Neural progenitor cell (in vitro differentiated cells): ENCODE measurements around the gene TBCK. TPM values are rescaled to one million over a fixed set of nuclear protein-coding genes. Genes with fewer than 3 reads are reported as not detected.

Experiments used
- DNase-seq: peaks from one replicate; pipeline ENCODE4 v3.0.0-alpha.2; 2016; ENCODE audit warnings: low spot score
- H2AFZ ChIP-seq: fragments of 200-600 bp; sonication (generic); replicated peaks from 2 replicates; pipeline ENCODE4 v1.6.1; 2016; ENCODE audit warnings: antibody characterized with exemption
- H3F3A ChIP-seq: fragments of 200-600 bp; sonication (generic); 2 replicates; pipeline ENCODE4 v1.6.1; 2016; ENCODE audit warnings: antibody characterized with exemption, low read depth
- H3K27ac ChIP-seq: fragments of 200-600 bp; sonication (generic); 2 replicates; pipeline ENCODE4 v1.5.1; 2016; ENCODE audit warnings: mild to moderate bottlenecking
- H3K27me3 ChIP-seq: fragments of 200-600 bp; sonication (generic); 2 replicates; pipeline ENCODE4 v1.6.1; 2016; ENCODE audit warnings: mild to moderate bottlenecking, moderate library complexity
- H3K36me3 ChIP-seq: fragments of 200-600 bp; sonication (generic); 2 replicates; pipeline ENCODE4 v1.5.1; 2016
- H3K4me1 ChIP-seq: fragments of 200-600 bp; sonication (generic); 2 replicates; pipeline ENCODE4 v1.6.1; 2016; ENCODE audit warnings: mixed run types
- H3K4me2 ChIP-seq: fragments of 200-600 bp; sonication (generic); 2 replicates; pipeline ENCODE4 v1.6.1; 2016
- H3K4me3 ChIP-seq: fragments of 200-600 bp; sonication (generic); 2 replicates; pipeline ENCODE4 v1.5.1; 2016
- H3K79me2 ChIP-seq: fragments of 200-600 bp; sonication (generic); 2 replicates; pipeline ENCODE4 v1.6.1; 2016; ENCODE audit warnings: low read depth
- H3K9ac ChIP-seq: fragments of 200-600 bp; sonication (generic); 2 replicates; pipeline ENCODE4 v1.6.1; 2016
- H3K9me3 ChIP-seq: fragments of 200-600 bp; sonication (generic); 2 replicates; pipeline ENCODE4 v1.5.1; 2016; ENCODE audit warnings: low read depth
- H4K20me1 ChIP-seq: fragments of 200-600 bp; sonication (generic); 2 replicates; pipeline ENCODE4 v1.6.1; 2016; ENCODE audit warnings: low read depth
- H3K27ac Mint-ChIP-seq: 3 replicates; pipeline ENCODE4 v1.8.0; 2021; ENCODE audit warnings: mixed read lengths
- H3K27me3 Mint-ChIP-seq: 2 replicates; pipeline ENCODE4 v1.8.0; 2022; ENCODE audit warnings: low read depth, mild to moderate bottlenecking, inconsistent platforms, moderate library complexity, mixed read lengths; ENCODE audit not compliant: insufficient read depth
- H3K36me3 Mint-ChIP-seq: 3 replicates; pipeline ENCODE4 v1.8.0; 2021; ENCODE audit warnings: mixed read lengths
- H3K4me1 Mint-ChIP-seq: 3 replicates; pipeline ENCODE4 v1.8.0; 2021; ENCODE audit warnings: mixed read lengths
- H3K4me3 Mint-ChIP-seq: 3 replicates; pipeline ENCODE4 v1.8.0; 2021; ENCODE audit warnings: mild to moderate bottlenecking, moderate library complexity, mixed read lengths
- H3K9me3 Mint-ChIP-seq: 3 replicates; pipeline ENCODE4 v1.8.0; 2020; ENCODE audit warnings: mixed read lengths
- CTCF ChIP-seq: fragments of 200-600 bp; sonication (generic); IDR thresholded peaks from 2 replicates; pipeline ENCODE4 v1.5.1; 2017; ENCODE audit warnings: antibody characterized with exemption, mild to moderate bottlenecking
- EZH2 ChIP-seq: fragments of 200-600 bp; sonication (generic); IDR thresholded peaks from 2 replicates; pipeline ENCODE4 v1.6.1; 2017; ENCODE audit warnings: antibody characterized with exemption, mild to moderate bottlenecking, moderate library complexity
- EZH2phosphoT487 ChIP-seq: fragments of 200-600 bp; sonication (generic); IDR thresholded peaks from 2 replicates; pipeline ENCODE4 v1.6.1; 2017; ENCODE audit warnings: antibody characterized with exemption
- total RNA-seq: library from RNA; depleted of rRNA; stranded (reverse); fragments of >200 nt; gene quantifications from 2 replicates; pipeline ENCODE4 v1.2.3, GENCODE V29; 2015; ENCODE audit warnings: low replicate concordance

Gene TBCK
- total RNA-seq, 1 donor from 2014 or later = 69.8 TPM

DNA sequence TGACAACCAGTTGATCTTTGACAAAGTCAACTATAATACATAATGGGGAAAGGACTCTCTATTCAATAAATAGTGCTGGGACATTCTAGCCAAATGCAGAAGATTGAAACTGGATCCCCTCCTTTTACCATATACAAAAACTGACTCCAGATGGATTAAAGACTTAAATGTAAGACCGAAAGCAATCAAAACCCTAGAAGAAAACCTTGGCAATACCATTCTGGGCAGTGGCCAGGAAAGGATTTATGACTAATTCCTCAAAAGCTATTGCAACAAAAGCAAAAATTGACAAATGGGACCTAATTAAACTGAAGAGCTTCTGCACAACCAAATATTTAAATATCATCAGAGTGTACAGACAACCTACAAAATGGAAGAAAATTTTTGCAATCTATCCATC, 235.6 kb downstream of the TBCK start:
- no peak overlapping the region for H3K27ac ChIP-seq
- H3K4me1 ChIP-seq = no peaks in the 10 kb centered on the region
- no peak overlapping the region for H3K4me3 ChIP-seq
- no peak overlapping the region for H3K27ac Mint-ChIP-seq
- TF ChIP-seq EZH2 = no peak
- no peak for TF ChIP-seq EZH2phosphoT487
- no peak for TF ChIP-seq CTCF
- H3K36me3 Mint-ChIP-seq = peaks cover 36% of the 10 kb centered on the region
- no peaks in the 10 kb centered on the region for H4K20me1 ChIP-seq
- H3K4me2 ChIP-seq = no peak overlapping the region
- peaks cover 9% of the 10 kb centered on the region for H3K9me3 ChIP-seq
- no peak overlapping the region for H3K9ac ChIP-seq
- H3K27me3 Mint-ChIP-seq = no peaks in the 10 kb centered on the region
- DNase-seq = no peak
- no peaks in the 10 kb centered on the region for H3F3A ChIP-seq
- H3K4me3 Mint-ChIP-seq = no peak overlapping the region
- H3K79me2 ChIP-seq = no peaks in the 10 kb centered on the region
- H3K9me3 Mint-ChIP-seq = peaks cover 27% of the 10 kb centered on the region
- no peaks in the 10 kb centered on the region for H3K27me3 ChIP-seq
- no peak overlapping the region for H2AFZ ChIP-seq
- H3K36me3 ChIP-seq = no peaks in the 10 kb centered on the region
- no peaks in the 10 kb centered on the region for H3K4me1 Mint-ChIP-seq

GRCh38 chr4:106079616-106080015, 236.4 kb downstream of the TBCK start:
- Histone ChIP-seq H3K4me3 (no peak overlapping the region), H3F3A (no peaks in the 10 kb centered on the region), H3K79me2 (no peaks in the 10 kb centered on the region), H3K36me3 (no peaks in the 10 kb centered on the region), H3K4me1 (no peaks in the 10 kb centered on the region), H3K9me3 (peaks cover 9% of the 10 kb centered on the region), H3K4me2 (no peak overlapping the region), H2AFZ (no peak overlapping the region), H3K27ac (no peak overlapping the region), H3K27me3 (no peaks in the 10 kb centered on the region), H4K20me1 (no peaks in the 10 kb centered on the region), H3K9ac (no peak overlapping the region)
- TF ChIP-seq EZH2 = no peak
- no peak for TF ChIP-seq CTCF
- no peak for TF ChIP-seq EZH2phosphoT487
- peaks cover 39% of the 10 kb centered on the region for H3K36me3 Mint-ChIP-seq
- H3K4me3 Mint-ChIP-seq = no peak overlapping the region
- H3K27me3 Mint-ChIP-seq = no peaks in the 10 kb centered on the region
- no peaks in the 10 kb centered on the region for H3K4me1 Mint-ChIP-seq
- DNase-seq = no peak
- H3K27ac Mint-ChIP-seq = no peak overlapping the region
- peaks cover 31% of the 10 kb centered on the region for H3K9me3 Mint-ChIP-seq

GRCh38 chr4:106065018-106065417, 251.0 kb downstream of the TBCK start:
- Histone ChIP-seq H3K4me3 (no peak overlapping the region), H3K4me1 (no peaks in the 10 kb centered on the region), H3K4me2 (no peak overlapping the region), H3K27me3 (no peaks in the 10 kb centered on the region), H3K9ac (no peak overlapping the region), H3K27ac (no peak overlapping the region), H2AFZ (no peak overlapping the region), H3K79me2 (no peaks in the 10 kb centered on the region), H3F3A (no peaks in the 10 kb centered on the region), H4K20me1 (no peaks in the 10 kb centered on the region), H3K9me3 (no peaks in the 10 kb centered on the region), H3K36me3 (no peaks in the 10 kb centered on the region)
- DNase-seq = no peak
- Mint-ChIP-seq H3K36me3 (peaks cover 2% of the 10 kb centered on the region), H3K4me1 (no peaks in the 10 kb centered on the region), H3K4me3 (no peak overlapping the region), H3K27me3 (no peaks in the 10 kb centered on the region), H3K27ac (no peak overlapping the region), H3K9me3 (peaks cover 8% of the 10 kb centered on the region)
- TF ChIP-seq EZH2 = no peak
- no peak for TF ChIP-seq CTCF
- no peak for TF ChIP-seq EZH2phosphoT487

DNA sequence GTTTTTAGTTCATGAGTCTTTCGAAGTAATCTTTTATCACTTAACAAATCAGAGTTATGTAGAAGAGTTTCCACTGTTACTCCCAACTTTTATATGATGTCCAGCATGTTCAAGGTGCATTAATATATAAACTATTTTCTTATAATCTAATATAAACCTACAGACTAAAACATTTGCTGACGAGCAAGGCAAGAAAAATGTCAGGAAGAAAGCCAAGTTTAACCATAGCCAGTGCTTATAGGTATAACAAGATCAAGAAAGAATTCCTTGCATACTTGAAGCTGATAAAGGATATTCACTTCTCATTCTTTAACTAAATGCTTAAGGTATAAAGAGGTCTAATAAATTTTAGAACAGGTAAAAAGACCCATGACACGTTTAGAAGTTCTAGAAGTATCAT, 253.0 kb downstream of the TBCK start:
- no peak overlapping the region for H3K4me2 ChIP-seq
- no peak for TF ChIP-seq EZH2
- no peak for TF ChIP-seq CTCF
- no peak for TF ChIP-seq EZH2phosphoT487
- no peaks in the 10 kb centered on the region for H3F3A ChIP-seq
- H3K36me3 Mint-ChIP-seq = peaks cover 4% of the 10 kb centered on the region
- no peak for DNase-seq
- H2AFZ ChIP-seq = no peak overlapping the region
- no peak overlapping the region for H3K9ac ChIP-seq
- H3K9me3 ChIP-seq = no peaks in the 10 kb centered on the region
- H3K79me2 ChIP-seq = no peaks in the 10 kb centered on the region
- no peaks in the 10 kb centered on the region for H3K9me3 Mint-ChIP-seq
- H4K20me1 ChIP-seq = no peaks in the 10 kb centered on the region
- no peaks in the 10 kb centered on the region for H3K4me1 ChIP-seq
- H3K27ac Mint-ChIP-seq = no peak overlapping the region
- H3K27me3 ChIP-seq = no peaks in the 10 kb centered on the region
- no peaks in the 10 kb centered on the region for H3K36me3 ChIP-seq
- H3K27ac ChIP-seq = no peak overlapping the region
- H3K4me3 ChIP-seq = no peak overlapping the region
- H3K4me1 Mint-ChIP-seq = no peaks in the 10 kb centered on the region
- H3K27me3 Mint-ChIP-seq = no peaks in the 10 kb centered on the region
- H3K4me3 Mint-ChIP-seq = no peak overlapping the region
